ENCODE data around the gene GSDME. TPM values are rescaled to one million over a fixed set of nuclear protein-coding genes. Genes with fewer than 3 reads are reported as not detected.

Gene GSDME
- total RNA-seq (40.1 and 57.1 TPM in 2 replicates), polyA plus RNA-seq (28.1 and 40.8 TPM in 2 replicates), polyA minus RNA-seq (ENCODE audit: low replicate concordance) (25.6 and 44.5 TPM in 2 replicates)
- polyA plus RNA-seq (2012) = 29.2 and 38.8 TPM in 2 replicates

GRCh38 chr7:24757353-24758275 lies at the start of gene GSDME:
Gene GSDME, minus strand, starts transcription at chr7:24757464. Its CDS starts 7,690 bp downstream, at chr7:24749774.
- H3K4me3 ChIP-seq (replicated peaks in 1 of 4; ENCODE audit: control extremely low read depth in 1 of 4, insufficient read depth in 1 of 4, low read depth in 3 of 4, low read length in 4 of 4) = peak within 1 kb of the TSS; percentile 59 to 73 (median 66)
- no peaks in the 10 kb centered on the region for H3K4me1 ChIP-seq (ENCODE audit: control insufficient read depth, extremely low read depth, insufficient read depth, low read length)
- peak; percentile 68 to 69 for DNase-seq (ENCODE audit: low read depth in 2 of 2)
- H2AFZ ChIP-seq (ENCODE audit: low read length) = peak within 1 kb of the TSS; percentile 81
- no peaks in the 10 kb centered on the region for H3K36me3 ChIP-seq (ENCODE audit: control insufficient read depth, insufficient read depth, low read length)
- H3K27me3 ChIP-seq (ENCODE audit: control insufficient read depth, insufficient read depth, low read length) = no peaks in the 10 kb centered on the region
- peak within 1 kb of the TSS; percentile 84 for H3K9ac ChIP-seq (ENCODE audit: insufficient read depth, low read length)
- H3K27ac ChIP-seq (ENCODE audit: insufficient read depth, low read length) = peak within 1 kb of the TSS; percentile 76
- H4K20me1 ChIP-seq (ENCODE audit: control insufficient read depth, extremely low read depth, insufficient read depth, low read length) = no peaks in the 10 kb centered on the region
- TF ChIP-seq EZH2 (IDR thresholded peaks at IDR 0.05; ENCODE audit: low read length, missing control alignments) = no peak
- TF ChIP-seq, protein P1, sequence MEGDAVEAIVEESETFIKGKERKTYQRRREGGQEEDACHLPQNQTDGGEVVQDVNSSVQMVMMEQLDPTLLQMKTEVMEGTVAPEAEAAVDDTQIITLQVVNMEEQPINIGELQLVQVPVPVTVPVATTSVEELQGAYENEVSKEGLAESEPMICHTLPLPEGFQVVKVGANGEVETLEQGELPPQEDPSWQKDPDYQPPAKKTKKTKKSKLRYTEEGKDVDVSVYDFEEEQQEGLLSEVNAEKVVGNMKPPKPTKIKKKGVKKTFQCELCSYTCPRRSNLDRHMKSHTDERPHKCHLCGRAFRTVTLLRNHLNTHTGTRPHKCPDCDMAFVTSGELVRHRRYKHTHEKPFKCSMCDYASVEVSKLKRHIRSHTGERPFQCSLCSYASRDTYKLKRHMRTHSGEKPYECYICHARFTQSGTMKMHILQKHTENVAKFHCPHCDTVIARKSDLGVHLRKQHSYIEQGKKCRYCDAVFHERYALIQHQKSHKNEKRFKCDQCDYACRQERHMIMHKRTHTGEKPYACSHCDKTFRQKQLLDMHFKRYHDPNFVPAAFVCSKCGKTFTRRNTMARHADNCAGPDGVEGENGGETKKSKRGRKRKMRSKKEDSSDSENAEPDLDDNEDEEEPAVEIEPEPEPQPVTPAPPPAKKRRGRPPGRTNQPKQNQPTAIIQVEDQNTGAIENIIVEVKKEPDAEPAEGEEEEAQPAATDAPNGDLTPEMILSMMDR (conservative IDR thresholded peaks at IDR 0.05 in 1 of 2, IDR thresholded peaks at IDR 0.05 in 1 of 2; ENCODE audit: low read depth in 1 of 2, low read length in 2 of 2) = no peak
- no peaks in the 10 kb centered on the region for H3K79me2 ChIP-seq (ENCODE audit: control insufficient read depth, insufficient read depth, low read length)
- peak within 1 kb of the TSS; percentile 83 for H3K4me2 ChIP-seq (ENCODE audit: extremely low read depth, insufficient read depth, low read length)
- H3K9me3 ChIP-seq (ENCODE audit: control insufficient read depth, insufficient read depth, low read depth, low read length) = no peaks in the 10 kb centered on the region

GRCh38 chr7:24802300-24802699 lies 45.0 kb upstream of the GSDME start:
- TF ChIP-seq, protein P1 (conservative IDR thresholded peaks at IDR 0.05 in 1 of 2, IDR thresholded peaks at IDR 0.05 in 1 of 2; ENCODE audit: low read depth in 1 of 2, low read length in 2 of 2) = no peak
- TF ChIP-seq EZH2 (IDR thresholded peaks at IDR 0.05; ENCODE audit: low read length, missing control alignments) = no peak
- Histone ChIP-seq H3K79me2 (ENCODE audit: control insufficient read depth, insufficient read depth, low read length) (no peaks in the 10 kb centered on the region), H3K4me3 (replicated peaks in 1 of 4; ENCODE audit: control extremely low read depth in 1 of 4, insufficient read depth in 1 of 4, low read depth in 3 of 4, low read length in 4 of 4) (no peak overlapping the region), H3K9ac (ENCODE audit: insufficient read depth, low read length) (no peak overlapping the region), H3K27me3 (ENCODE audit: control insufficient read depth, insufficient read depth, low read length) (no peaks in the 10 kb centered on the region), H3K36me3 (ENCODE audit: control insufficient read depth, insufficient read depth, low read length) (peaks cover 6% of the 10 kb centered on the region), H3K27ac (ENCODE audit: insufficient read depth, low read length) (no peak overlapping the region), H3K4me1 (ENCODE audit: control insufficient read depth, extremely low read depth, insufficient read depth, low read length) (no peaks in the 10 kb centered on the region), H2AFZ (ENCODE audit: low read length) (no peak overlapping the region), H4K20me1 (ENCODE audit: control insufficient read depth, extremely low read depth, insufficient read depth, low read length) (no peaks in the 10 kb centered on the region), H3K4me2 (ENCODE audit: extremely low read depth, insufficient read depth, low read length) (no peak overlapping the region), H3K9me3 (ENCODE audit: control insufficient read depth, insufficient read depth, low read depth, low read length) (no peaks in the 10 kb centered on the region)
- DNase-seq (ENCODE audit: low read depth in 2 of 2) = no peak

DNA sequence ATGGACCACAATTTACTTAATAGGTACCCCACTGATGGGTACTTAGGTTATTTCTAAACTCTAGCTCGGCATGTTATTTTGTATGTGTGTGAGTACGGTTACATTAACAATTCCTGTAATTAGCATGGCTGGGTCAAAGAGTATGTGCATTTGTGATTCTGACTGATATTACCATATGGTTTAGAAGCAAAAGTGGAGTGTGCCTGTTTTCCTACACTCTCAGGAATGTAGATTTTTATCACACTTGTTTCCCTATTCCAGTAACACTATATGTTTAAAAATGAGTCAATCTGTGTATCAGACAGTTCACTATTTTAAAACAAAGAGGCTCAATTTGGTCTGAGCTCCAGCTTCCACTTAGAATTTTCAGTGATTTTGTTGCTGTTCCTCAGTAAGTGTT lies 44.6 kb upstream of the GSDME start:
- Histone ChIP-seq H3K4me2 (ENCODE audit: extremely low read depth, insufficient read depth, low read length) (no peak overlapping the region), H4K20me1 (ENCODE audit: control insufficient read depth, extremely low read depth, insufficient read depth, low read length) (no peaks in the 10 kb centered on the region), H3K36me3 (ENCODE audit: control insufficient read depth, insufficient read depth, low read length) (peaks cover 6% of the 10 kb centered on the region), H2AFZ (ENCODE audit: low read length) (no peak overlapping the region), H3K4me1 (ENCODE audit: control insufficient read depth, extremely low read depth, insufficient read depth, low read length) (no peaks in the 10 kb centered on the region), H3K9me3 (ENCODE audit: control insufficient read depth, insufficient read depth, low read depth, low read length) (no peaks in the 10 kb centered on the region), H3K4me3 (replicated peaks in 1 of 4; ENCODE audit: control extremely low read depth in 1 of 4, insufficient read depth in 1 of 4, low read depth in 3 of 4, low read length in 4 of 4) (no peak overlapping the region), H3K9ac (ENCODE audit: insufficient read depth, low read length) (no peak overlapping the region), H3K27ac (ENCODE audit: insufficient read depth, low read length) (no peak overlapping the region), H3K79me2 (ENCODE audit: control insufficient read depth, insufficient read depth, low read length) (no peaks in the 10 kb centered on the region), H3K27me3 (ENCODE audit: control insufficient read depth, insufficient read depth, low read length) (no peaks in the 10 kb centered on the region)
- TF ChIP-seq EZH2 (IDR thresholded peaks at IDR 0.05; ENCODE audit: low read length, missing control alignments) = no peak
- TF ChIP-seq, protein P1 (conservative IDR thresholded peaks at IDR 0.05 in 1 of 2, IDR thresholded peaks at IDR 0.05 in 1 of 2; ENCODE audit: low read depth in 1 of 2, low read length in 2 of 2) = no peak
- DNase-seq (ENCODE audit: low read depth in 2 of 2) = no peak

Measured in fibroblast of lung (primary cell).